Measurements from ENCODE around the gene GRIPAP1.

GRIPAP1 gene

GRCh38 chrX:48958635-48959094 is 43.4 kb downstream of the GRIPAP1 start:
- DNase-seq (ENCODE audit: low spot score), result peak; percentile 75

- DNase-seq (ENCODE audit: low spot score), result peak; percentile 97
These were observed 44.0 kb downstream of the GRIPAP1 start for GRCh38 chrX:48957827-48958634.

- DNase-seq (ENCODE audit: low spot score), result no peak
These were observed 44.6 kb downstream of the GRIPAP1 start, which contains the start of gene OTUD5 for GRCh38 chrX:48957477-48957826. Gene OTUD5 (minus strand): TSS chrX:48957607. CDS start chrX:48957570, 37 bp downstream.

GRCh38 chrX:48956728-48957414 is 45.2 kb downstream of the GRIPAP1 start:
- DNase-seq (ENCODE audit: low spot score), result peak; percentile 75

GRCh38 chrX:48948589-48948988 is 53.5 kb downstream of the GRIPAP1 start:
- DNase-seq (ENCODE audit: low spot score), result peak; percentile 15

GRCh38 chrX:48945517-48946348 is 56.3 kb downstream of the GRIPAP1 start:
- peak; percentile 74 for DNase-seq (ENCODE audit: low spot score)

GRCh38 chrX:48942895-48943294 is 59.2 kb downstream of the GRIPAP1 start:
- peak; percentile 41 for DNase-seq (ENCODE audit: low spot score)

GRCh38 chrX:48940404-48940955 is 61.6 kb downstream of the GRIPAP1 start:
- peak; percentile 84 for DNase-seq (ENCODE audit: low spot score)

GRCh38 chrX:48939524-48940228 is 62.4 kb downstream of the GRIPAP1 start:
- peak; percentile 42 for DNase-seq (ENCODE audit: low spot score)

- peak; percentile 59 for DNase-seq (ENCODE audit: low spot score)
These were observed 63.2 kb downstream of the GRIPAP1 start for GRCh38 chrX:48938721-48939425.

- DNase-seq (ENCODE audit: low spot score), result peak; percentile 64
These were observed 64.8 kb downstream of the GRIPAP1 start for GRCh38 chrX:48937054-48937907.

- DNase-seq (ENCODE audit: low spot score), result no peak
These were observed 65.5 kb downstream of the GRIPAP1 start for GRCh38 chrX:48936429-48937053.

GRCh38 chrX:48935301-48935670 is 66.8 kb downstream of the GRIPAP1 start:
- no peak for DNase-seq (ENCODE audit: low spot score)

- DNase-seq (ENCODE audit: low spot score), result no peak
These were observed 67.3 kb downstream of the GRIPAP1 start for GRCh38 chrX:48934581-48935300.

- no peak for DNase-seq (ENCODE audit: low spot score)
These were observed 68.3 kb downstream of the GRIPAP1 start for GRCh38 chrX:48933757-48934156.

- DNase-seq (ENCODE audit: low spot score), result no peak
These were observed 74.2 kb downstream of the GRIPAP1 start for GRCh38 chrX:48927736-48928382.

- DNase-seq (ENCODE audit: low spot score), result no peak
These were observed 74.9 kb downstream of the GRIPAP1 start for GRCh38 chrX:48927123-48927522.

GRCh38 chrX:48924270-48924669 is 77.8 kb downstream of the GRIPAP1 start:
- no peak for DNase-seq (ENCODE audit: low spot score)
